PC-9 (cell line): ENCODE measurements around the gene PGRMC2. TPM values are rescaled to one million over a fixed set of nuclear protein-coding genes. Genes with fewer than 3 reads are reported as not detected.

ENCODE experiments used
- BruUV-seq: library from RNA; stranded (reverse); fragments of 400-500 nt; replicated peaks from 2 replicates; lab custom pipeline; 2021; lab: Mats Ljungman, UMichigan
- CTCF ChIA-PET: fragments of 300-600 bp; sonication (Branson Sonifier 250); formaldehyde crosslinking; loops from one replicate; lab custom pipeline; 2022; ENCODE audit warnings: antibody characterized with exemption; lab: Charles Lee
- POLR2A ChIA-PET: fragments of 300-600 bp; sonication (Branson Sonifier 250); formaldehyde crosslinking; loops from one replicate; lab custom pipeline; 2022; ENCODE audit warnings: antibody characterized with exemption; ENCODE audit not compliant: unreplicated experiment; lab: Charles Lee
- DNase-seq, 2 experiments: peaks; one replicate each; pipeline versions ENCODE4 v3.0.0 to v3.0.0-alpha.2; 2015 to 2022; ENCODE audit warnings: mixed read lengths in 1 of 2
- H2AFZ ChIP-seq: fragments of 200-600 bp; sonication (generic); 2 replicates; pipeline ENCODE4 v1.8.1; 2017; ENCODE audit warnings: antibody characterized with exemption
- H3F3A ChIP-seq: fragments of 200-600 bp; sonication (generic); 2 replicates; pipeline ENCODE4 v1.8.1; 2017; ENCODE audit warnings: antibody characterized with exemption, mild to moderate bottlenecking, low read depth; ENCODE audit not compliant: insufficient read depth
- H3K27ac ChIP-seq: fragments of 200-600 bp; sonication (generic); 2 replicates; pipeline ENCODE4 v1.6.1; 2016; ENCODE audit warnings: mixed run types
- H3K27me3 ChIP-seq: fragments of 200-600 bp; sonication (generic); 2 replicates; pipeline ENCODE4 v1.6.1; 2016; ENCODE audit warnings: low read depth, mixed run types; ENCODE audit not compliant: insufficient read depth
- H3K36me3 ChIP-seq: fragments of 200-600 bp; sonication (generic); 2 replicates; pipeline ENCODE4 v1.6.1; 2016; ENCODE audit warnings: low read depth, mixed run types
- H3K4me1 ChIP-seq: fragments of 200-600 bp; sonication (generic); replicated peaks from 2 replicates; pipeline ENCODE4 v1.6.1; 2016; ENCODE audit warnings: mixed run types; ENCODE audit not compliant: insufficient read depth
- H3K4me2 ChIP-seq: fragments of 200-600 bp; sonication (generic); 2 replicates; pipeline ENCODE4 v1.6.1; 2017; ENCODE audit warnings: mixed run types
- H3K4me3 ChIP-seq: fragments of 200-600 bp; sonication (generic); 2 replicates; pipeline ENCODE4 v1.6.1; 2016; ENCODE audit warnings: mixed run types
- H3K79me2 ChIP-seq: fragments of 200-600 bp; sonication (generic); 2 replicates; pipeline ENCODE4 v1.6.1; 2017; ENCODE audit warnings: low read depth, mixed run types
- H3K9me2 ChIP-seq: fragments of 200-600 bp; sonication (generic); 2 replicates; pipeline ENCODE4 v1.8.1; 2017; ENCODE audit warnings: mild to moderate bottlenecking; ENCODE audit not compliant: insufficient read depth
- H3K9me3 ChIP-seq: fragments of 200-600 bp; sonication (generic); 2 replicates; pipeline ENCODE4 v1.8.1; 2016; ENCODE audit warnings: low read depth; ENCODE audit not compliant: insufficient read depth
- H4K20me1 ChIP-seq: fragments of 200-600 bp; sonication (generic); 2 replicates; pipeline ENCODE4 v1.8.1; 2017; ENCODE audit not compliant: insufficient read depth
- CTCF ChIP-seq: fragments of 200-600 bp; sonication (generic); conservative IDR thresholded peaks from 2 replicates; pipeline ENCODE4 v1.6.1; 2017; ENCODE audit warnings: mixed run types, antibody characterized with exemption, mild to moderate bottlenecking, moderate library complexity
- EZH2 ChIP-seq: fragments of 200-600 bp; sonication (generic); IDR thresholded peaks from 2 replicates; pipeline ENCODE4 v1.8.0; 2017; ENCODE audit warnings: antibody characterized with exemption, low read depth
- intact Hi-C: fragments of 100-400 bp; cut with micrococcal nuclease; formaldehyde crosslinking; loops from one replicate; pipeline ENCODE4 v1.10.0; 2022; ENCODE audit not compliant: unreplicated experiment
- total RNA-seq: library from RNA; stranded (reverse); gene quantifications from 2 replicates; pipeline ENCODE4 v1.2.3, GENCODE V29; 2021

The PGRMC2 gene
- total RNA-seq, 1 experiment from 2014 or later = 105 TPM

DNA sequence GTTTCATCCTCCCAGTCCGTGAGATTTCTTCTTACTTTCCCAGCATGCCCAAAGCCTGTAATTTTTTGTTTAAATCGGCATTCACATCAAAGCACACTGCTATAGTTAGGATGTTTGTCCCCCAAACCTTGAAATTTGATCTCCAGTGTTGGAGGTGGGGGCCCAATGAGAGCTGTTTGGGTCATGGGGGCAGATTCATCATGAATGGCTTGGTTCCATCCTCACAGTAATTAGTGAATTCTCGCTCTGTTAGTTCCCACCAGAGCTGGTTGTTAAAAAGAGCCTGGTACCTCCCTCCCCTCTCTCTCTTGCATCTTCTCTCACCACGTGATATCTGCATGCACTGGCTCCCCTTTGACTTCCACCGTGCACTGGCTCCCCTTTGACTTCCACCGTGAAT is 40.5 kb upstream of the PGRMC2 start:
- no peak overlapping the region for H3K4me3 ChIP-seq
- peaks cover 12% of the 10 kb centered on the region; the same call in 1 of the 2 replicates for H3F3A ChIP-seq
- no peak overlapping the region for H3K27ac ChIP-seq
- no peaks in the 10 kb centered on the region for H3K79me2 ChIP-seq
- H2AFZ ChIP-seq = no peak overlapping the region
- no peaks in the 10 kb centered on the region for H3K27me3 ChIP-seq
- intact Hi-C loops = no loop called here
- ChIA-PET POLR2A (interaction anchor here (0.6 kb wide), 1 partner anchor 8 kb away, joined by 28 read pairs; no protein-coding TSS in a partner anchor), CTCF (no interaction called here)
- H3K36me3 ChIP-seq = no peaks in the 10 kb centered on the region
- peaks cover 4% of the 10 kb centered on the region; the same call in 1 of the 2 replicates for H3K9me3 ChIP-seq
- no peak overlapping the region for H3K4me2 ChIP-seq
- peaks cover 16% of the 10 kb centered on the region for H3K4me1 ChIP-seq
- TF ChIP-seq CTCF = no peak
- no peak for TF ChIP-seq EZH2
- H4K20me1 ChIP-seq = no peaks in the 10 kb centered on the region
- DNase-seq = no peak
- no TSS peak for BruUV-seq
- no peaks in the 10 kb centered on the region for H3K9me2 ChIP-seq

DNA sequence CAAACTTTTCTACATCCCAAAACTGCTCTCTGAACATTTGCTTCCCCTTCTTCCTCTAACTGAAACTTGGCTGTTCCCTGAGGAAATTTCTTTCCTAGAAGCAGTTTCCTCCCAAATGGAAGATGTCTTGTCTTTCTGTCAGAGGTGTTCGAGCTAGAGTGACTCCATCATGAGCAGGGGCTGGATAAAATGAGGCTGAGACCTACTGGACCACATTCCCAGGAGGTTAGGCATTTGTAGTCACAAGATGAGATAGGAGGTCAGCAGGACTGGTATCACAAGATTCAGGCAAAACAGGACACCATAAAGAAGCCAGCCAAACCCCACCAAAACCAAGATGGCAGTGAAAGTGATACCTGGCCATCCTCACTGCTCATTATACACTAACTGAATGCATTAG is 35.8 kb upstream of the PGRMC2 start:
- no TSS peak for BruUV-seq
- H3K4me2 ChIP-seq = peak overlapping the region; percentile 59
- H2AFZ ChIP-seq = no peak overlapping the region
- peaks cover 40% of the 10 kb centered on the region for H3K4me1 ChIP-seq
- intact Hi-C loops = loop anchor here (1.0 kb wide), 4 partner anchors 15 to 64 kb away; no protein-coding TSS in a partner anchor
- peaks cover 4% of the 10 kb centered on the region; the same call in 1 of the 2 replicates for H3K9me3 ChIP-seq
- peak overlapping the region; percentile 33; the same call in 1 of the 2 replicates for H3K4me3 ChIP-seq
- H3F3A ChIP-seq = peaks cover 27% of the 10 kb centered on the region; the same call in 1 of the 2 replicates
- DNase-seq = peak; percentile 61 to 72
- ChIA-PET POLR2A (interaction anchor here (0.7 to 1.7 kb wide), 5 partner anchors 11 to 82 kb away, joined by 3 to 23 read pairs (median 5); partner anchors contain the start of gene PGRMC2), CTCF (interaction anchor here (0.5 to 1.6 kb wide), 4 partner anchors 15 to 104 kb away, joined by 3 to 9 read pairs (median 4); no protein-coding TSS in a partner anchor)
- no peaks in the 10 kb centered on the region for H3K27me3 ChIP-seq
- no peaks in the 10 kb centered on the region for H3K9me2 ChIP-seq
- no peaks in the 10 kb centered on the region for H4K20me1 ChIP-seq
- H3K27ac ChIP-seq = peak overlapping the region; percentile 89
- no peaks in the 10 kb centered on the region for H3K36me3 ChIP-seq
- no peaks in the 10 kb centered on the region for H3K79me2 ChIP-seq
- TF ChIP-seq CTCF = no peak
- TF ChIP-seq EZH2 = no peak

- ChIA-PET CTCF (interaction anchor here (0.5 to 1.6 kb wide), 4 partner anchors 16 to 104 kb away, joined by 3 to 9 read pairs (median 4); no protein-coding TSS in a partner anchor), POLR2A (interaction anchor here (0.6 to 1.7 kb wide), 6 partner anchors 11 to 82 kb away, joined by 3 to 23 read pairs (median 4); partner anchors contain the start of gene PGRMC2)
- BruUV-seq = no TSS peak
- Histone ChIP-seq H3F3A (peaks cover 27% of the 10 kb centered on the region; the same call in 1 of the 2 replicates), H3K9me3 (peaks cover 4% of the 10 kb centered on the region; the same call in 1 of the 2 replicates), H3K4me3 (peak overlapping the region; percentile 33; the same call in 1 of the 2 replicates), H3K27ac (peak overlapping the region; percentile 89), H3K9me2 (no peaks in the 10 kb centered on the region), H3K36me3 (no peaks in the 10 kb centered on the region), H3K27me3 (no peaks in the 10 kb centered on the region), H3K79me2 (no peaks in the 10 kb centered on the region), H3K4me2 (peak overlapping the region; percentile 59), H2AFZ (no peak overlapping the region), H3K4me1 (peaks cover 40% of the 10 kb centered on the region), H4K20me1 (no peaks in the 10 kb centered on the region)
- peak; percentile 68 to 91 for DNase-seq
- intact Hi-C loops = loop anchor here (1.0 kb wide), 4 partner anchors 15 to 64 kb away; no protein-coding TSS in a partner anchor
- TF ChIP-seq CTCF = no peak
Observed at GRCh38 chr4:128322986-128323385, 35.4 kb upstream of the PGRMC2 start.
